Nasal cavity respiratory epithelium epithelial cell of viscerocranial mucosa (primary cell): Measurements from ENCODE around the gene TBCD. TPM values are rescaled to one million over a fixed set of nuclear protein-coding genes. Genes with fewer than 3 reads are reported as not detected.

Experiments
- total RNA-seq: library from RNA; depleted of rRNA; stranded (reverse); fragments of >200 nt; gene quantifications from 2 replicates; pipeline ENCODE4 v1.2.3, GENCODE V29; 2014

TBCD gene
- total RNA-seq: 19.1 and 37.9 TPM in 2 replicates

DNA sequence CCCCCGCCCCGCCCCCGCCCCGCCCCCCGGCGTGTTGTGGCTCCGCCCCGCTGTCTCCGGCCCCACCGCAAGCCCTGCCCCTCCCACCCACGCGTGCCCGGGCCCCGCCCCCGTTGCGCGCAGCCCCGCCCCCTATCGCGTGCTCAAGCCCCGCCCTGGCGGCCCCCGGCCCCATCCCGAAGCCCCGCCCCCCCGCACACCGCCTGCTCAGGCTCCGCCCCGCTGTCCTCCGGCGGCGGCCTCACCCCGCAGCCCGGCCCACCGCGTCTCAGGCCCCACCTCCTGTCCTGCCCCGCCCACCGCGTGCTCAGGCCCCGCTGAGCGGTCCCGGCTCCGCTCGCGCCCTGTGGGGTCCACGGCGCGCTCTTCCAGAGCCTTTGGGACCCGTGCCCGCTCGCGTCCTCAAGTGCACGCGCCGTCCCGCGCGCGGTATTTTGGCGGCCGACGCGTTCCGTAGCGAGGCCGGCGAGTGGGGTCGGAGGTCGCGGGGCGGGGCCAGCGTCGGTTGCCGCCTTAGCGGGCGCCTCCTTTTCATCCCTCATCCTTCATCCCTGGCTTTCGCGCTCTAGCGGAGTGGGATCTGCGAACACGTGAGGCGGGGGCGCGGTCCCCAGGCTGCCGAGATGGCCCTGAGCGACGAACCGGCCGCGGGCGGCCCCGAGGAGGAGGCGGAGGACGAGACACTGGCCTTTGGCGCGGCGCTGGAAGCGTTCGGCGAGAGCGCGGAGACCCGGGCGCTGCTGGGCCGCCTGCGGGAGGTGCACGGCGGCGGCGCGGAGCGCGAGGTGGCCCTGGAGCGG, at the start of gene TBCD:
Gene TBCD, plus strand, starts transcription at position 495 of the 800 bp plus-strand sequence. Its CDS starts 129 bp downstream, at position 624.

DNA sequence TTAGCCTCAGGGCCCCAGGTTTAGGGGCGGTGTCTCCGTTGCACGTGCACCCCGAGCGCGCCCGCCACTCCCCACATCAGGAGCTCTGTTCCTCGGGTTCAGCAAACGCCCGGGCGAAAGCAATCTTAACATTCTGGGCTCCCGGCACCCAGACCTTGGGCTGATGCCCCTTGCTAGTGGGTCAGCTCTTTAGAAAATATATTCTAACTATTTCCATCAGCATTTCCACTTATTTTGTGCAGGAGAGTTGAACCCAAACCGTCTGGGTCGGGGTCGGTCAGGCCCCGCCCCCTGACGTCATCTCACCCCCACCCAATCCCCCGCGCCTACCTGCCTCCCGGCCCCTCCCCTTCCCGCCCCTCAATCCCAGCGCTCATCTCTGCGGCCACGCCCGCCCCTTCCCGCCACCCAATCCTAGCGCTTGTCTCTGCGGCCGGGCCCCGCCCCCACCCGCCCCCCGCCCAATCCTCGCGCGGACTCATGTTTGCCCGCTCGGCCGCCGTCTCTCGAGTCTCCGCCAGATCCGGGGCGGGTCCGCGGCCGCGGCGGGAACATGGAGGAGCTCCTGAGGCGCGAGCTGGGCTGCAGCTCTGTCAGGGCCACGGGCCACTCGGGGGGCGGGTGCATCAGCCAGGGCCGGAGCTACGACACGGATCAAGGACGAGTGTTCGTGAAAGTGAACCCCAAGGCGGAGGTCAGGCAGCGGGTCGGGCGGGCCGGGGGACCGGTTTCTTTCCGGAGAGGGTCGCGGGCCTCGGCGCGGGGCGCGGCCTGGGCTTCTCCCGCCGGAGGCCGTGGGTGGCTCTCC, 35.5 kb upstream of the TBCD start, which contains the start of gene FN3KRP:
Gene FN3KRP, plus strand, starts transcription at position 504 of the 808 bp plus-strand sequence. Its CDS starts 50 bp downstream, at position 554.

DNA sequence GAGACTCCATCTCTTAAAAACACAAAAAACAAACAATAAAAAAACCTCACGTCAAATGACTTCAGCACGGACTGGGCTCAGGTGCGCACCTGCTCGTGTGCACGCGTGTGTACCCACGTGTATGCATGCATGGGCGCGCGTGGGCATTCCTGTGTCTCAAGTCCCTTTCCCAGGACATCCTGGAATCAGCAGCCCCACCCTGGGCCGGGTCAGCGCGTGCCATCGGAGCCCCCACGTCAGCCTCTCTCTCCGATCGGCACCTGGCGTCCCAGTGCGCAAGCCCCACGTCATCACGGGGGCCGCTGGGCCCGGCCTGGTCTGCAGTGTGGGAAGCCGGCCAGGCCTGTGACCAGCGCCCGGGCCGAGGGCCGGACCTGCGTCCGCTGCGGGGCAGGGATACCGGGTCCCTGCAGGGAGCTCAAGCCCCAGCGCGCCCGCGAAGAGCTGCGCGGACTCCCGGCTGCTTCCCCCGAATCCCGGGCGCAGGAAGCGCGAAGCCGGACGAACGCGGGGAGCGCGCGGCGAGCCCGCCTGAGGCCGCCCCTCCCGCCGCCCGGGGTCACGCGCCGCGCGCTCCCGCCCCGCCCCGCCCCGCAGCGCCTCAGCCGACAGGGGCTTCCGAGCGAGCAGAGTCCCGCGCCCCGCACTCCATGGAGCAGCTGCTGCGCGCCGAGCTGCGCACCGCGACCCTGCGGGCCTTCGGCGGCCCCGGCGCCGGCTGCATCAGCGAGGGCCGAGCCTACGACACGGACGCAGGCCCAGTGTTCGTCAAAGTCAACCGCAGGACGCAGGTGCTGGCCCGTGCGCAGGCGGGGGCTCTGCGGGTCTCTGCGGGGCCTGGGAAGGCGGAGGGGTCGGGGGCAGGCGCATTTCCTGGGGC, 16.6 kb upstream of the TBCD start, which contains the start of gene FN3K:
Gene FN3K, plus strand, starts transcription at position 629 of the 880 bp plus-strand sequence. Its CDS starts 22 bp downstream, at position 651.

DNA sequence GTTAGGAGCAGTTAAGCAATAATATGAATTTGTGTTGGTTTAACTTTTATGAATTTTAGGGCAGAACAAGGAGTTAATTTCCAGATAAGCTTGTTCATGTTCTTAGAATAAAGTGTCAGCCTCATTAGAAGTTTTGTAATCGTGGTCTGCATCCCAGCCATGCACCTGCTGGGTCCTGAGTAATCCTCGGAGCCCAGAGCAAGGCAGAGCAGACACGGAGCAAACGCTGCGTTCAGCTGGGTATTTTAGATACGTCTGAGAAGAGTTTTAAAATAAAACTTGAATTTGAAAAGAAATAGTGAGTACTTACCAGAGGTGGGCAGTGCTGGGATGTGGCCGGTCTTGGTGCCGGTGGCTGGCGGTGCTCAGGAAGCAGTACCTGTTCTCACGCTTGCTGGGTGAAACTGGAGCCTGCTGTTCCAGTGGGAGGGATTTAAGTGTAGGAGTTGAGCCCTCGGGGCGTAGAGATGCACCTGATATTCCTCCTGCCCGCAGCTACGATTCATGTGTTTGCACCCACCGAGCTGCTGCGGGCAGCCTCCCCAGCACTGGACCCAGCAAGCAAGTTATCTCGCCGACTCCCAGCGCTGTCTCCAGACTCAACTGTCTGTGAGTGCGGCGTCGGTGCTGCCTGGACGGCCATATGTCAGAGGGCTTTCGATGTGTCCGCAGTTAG, 87.9 kb downstream of the TBCD start, which contains the start of gene ZNF750:
Gene ZNF750, minus strand, starts transcription at position 406 of the 676 bp plus-strand sequence. CDS start 7,568 bp downstream, outside the sequence.

Other genes with a start within 250 kb of the TBCD start
- 47.2 and 64.7 TPM in 2 replicates for gene FOXK2, start 232.3 kb upstream of the TBCD start, total RNA-seq
- 84.5 and 100 TPM in 2 replicates for gene WDR45B, start 103.6 kb upstream of the TBCD start, total RNA-seq
- 2.7 and 7.7 TPM in 2 replicates for gene RAB40B, start 53.4 kb upstream of the TBCD start, total RNA-seq
- gene FN3KRP, start 35.4 kb upstream of the TBCD start, total RNA-seq: 16.7 and 20.4 TPM in 2 replicates
- gene FN3K, start 16.4 kb upstream of the TBCD start, total RNA-seq: 3.1 and 13.8 TPM in 2 replicates
- 10.6 and 32.6 TPM in 2 replicates for gene ZNF750, start 88.0 kb downstream of the TBCD start, total RNA-seq